HG03571 (cell line): ENCODE data around the gene BCAP29.
"Not testable (repeated sequence)": the region's sequence is repeated elsewhere in the genome, so short reads cannot be mapped to it uniquely, and the experiment has no call there.

Source experiments
- ATAC-seq: cut with Tn5 transposase; IDR thresholded peaks from one replicate; pipeline ENCODE4 v1.9.1; 2021; ENCODE audit not compliant: unreplicated experiment

Gene BCAP29

GRCh38 chr7:107615910-107616680, 36.0 kb downstream of the BCAP29 start:
- no peak for ATAC-seq

- no peak for ATAC-seq
These were observed 42.4 kb downstream of the BCAP29 start for GRCh38 chr7:107622429-107622828.

- ATAC-seq = no peak
These were observed 42.8 kb downstream of the BCAP29 start for GRCh38 chr7:107622894-107623293.

GRCh38 chr7:107627002-107627401, 47.0 kb downstream of the BCAP29 start:
- no peak for ATAC-seq

DNA sequence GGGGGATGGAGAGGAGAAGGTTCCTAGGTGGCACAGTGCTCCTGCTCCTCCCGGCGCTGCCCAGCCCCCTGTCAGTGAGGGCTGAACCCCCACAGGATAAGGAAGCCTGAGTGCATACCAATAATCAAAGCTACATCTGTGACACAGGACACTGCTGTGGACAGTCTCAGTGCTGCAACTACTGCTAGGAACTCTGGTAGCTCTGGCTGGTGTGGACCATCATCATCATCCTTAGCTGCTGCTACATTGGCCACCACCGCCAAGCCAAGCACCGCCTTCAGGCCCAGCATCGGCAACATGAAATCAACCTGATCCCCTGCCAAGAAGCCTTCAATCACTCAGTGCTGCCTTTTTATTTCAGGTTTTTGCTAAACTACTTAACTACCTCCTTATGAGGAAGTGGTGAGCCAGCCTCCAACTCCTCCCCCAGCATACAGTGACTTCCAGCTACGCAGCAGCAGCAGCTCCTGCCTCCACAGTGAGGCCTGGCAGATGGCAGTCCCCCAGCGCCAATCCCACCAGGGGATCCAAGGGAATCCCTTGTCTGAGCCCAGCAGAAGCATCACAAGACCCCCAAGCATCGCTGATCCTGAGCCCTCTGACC, 48.5 kb downstream of the BCAP29 start:
- no peak for ATAC-seq

GRCh38 chr7:107630342-107630741, 50.3 kb downstream of the BCAP29 start:
- ATAC-seq = no peak

DNA sequence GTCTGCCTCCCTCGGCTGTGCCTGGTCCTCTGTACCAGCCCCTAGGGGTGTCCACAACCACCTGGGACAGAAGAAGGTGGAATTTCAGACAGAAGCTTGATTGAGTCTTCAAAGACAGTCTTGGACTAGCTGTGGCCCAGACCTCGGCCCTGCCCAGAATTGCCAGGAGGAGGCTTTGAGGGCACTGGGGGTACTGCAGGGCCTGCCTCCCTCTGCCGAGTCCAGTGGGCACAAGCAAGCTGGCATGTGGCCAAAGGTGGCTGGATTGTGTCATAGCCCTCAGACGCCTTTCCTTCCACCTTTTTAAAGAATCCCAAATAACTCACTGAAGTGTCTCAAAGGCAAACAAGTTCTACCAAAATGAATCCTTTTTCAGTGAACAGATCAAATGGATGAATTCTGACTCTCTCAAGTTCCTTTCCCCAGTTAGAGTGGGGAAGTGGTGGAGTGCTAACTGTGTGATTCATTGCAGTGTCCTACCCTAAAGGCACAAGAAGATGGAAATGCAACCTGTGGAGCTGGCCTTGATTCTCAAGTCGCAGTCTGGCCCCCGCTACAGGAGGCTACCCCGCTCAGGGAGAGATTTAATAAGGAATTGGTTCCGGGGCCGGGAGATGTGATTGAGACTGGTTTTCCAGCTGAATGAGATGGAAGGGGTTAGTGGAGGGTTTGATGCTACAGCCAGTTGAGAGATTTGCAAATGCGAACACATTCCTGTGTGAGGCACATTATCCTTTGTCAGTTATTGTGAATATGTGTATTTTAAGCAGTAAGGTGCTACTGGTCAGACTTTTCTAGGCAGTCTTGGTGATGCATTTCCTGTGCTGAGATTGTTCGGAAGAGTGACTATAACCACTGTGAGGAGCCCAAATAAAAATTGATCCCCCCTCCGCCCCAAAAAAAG, 51.8 kb downstream of the BCAP29 start:
- no peak for ATAC-seq

GRCh38 chr7:107632492-107632865, 52.4 kb downstream of the BCAP29 start:
- no peak for ATAC-seq

DNA sequence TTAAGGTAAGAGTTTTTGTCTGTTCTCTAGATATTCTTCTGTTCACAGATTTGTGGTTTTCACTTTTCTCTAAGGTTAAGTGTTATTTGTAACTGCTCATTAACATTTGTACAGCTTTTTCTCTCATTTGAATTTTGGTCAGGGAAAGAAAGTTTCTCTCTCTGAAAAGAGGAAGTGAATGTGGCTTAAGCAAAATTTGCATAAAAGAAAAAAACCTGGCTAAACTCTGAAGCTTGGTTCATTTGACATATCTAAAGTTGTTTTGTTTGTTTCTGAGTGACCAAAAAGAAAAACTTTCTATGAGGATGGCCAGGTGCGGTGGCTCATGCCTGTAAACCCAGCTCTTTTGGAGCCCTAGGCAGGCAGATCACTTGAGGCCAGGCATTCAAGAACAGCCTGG, 58.5 kb downstream of the BCAP29 start:
- peak; percentile 90 for ATAC-seq

- not testable (repeated sequence) for ATAC-seq
These were observed 59.0 kb downstream of the BCAP29 start for GRCh38 chr7:107639070-107639469.

DNA sequence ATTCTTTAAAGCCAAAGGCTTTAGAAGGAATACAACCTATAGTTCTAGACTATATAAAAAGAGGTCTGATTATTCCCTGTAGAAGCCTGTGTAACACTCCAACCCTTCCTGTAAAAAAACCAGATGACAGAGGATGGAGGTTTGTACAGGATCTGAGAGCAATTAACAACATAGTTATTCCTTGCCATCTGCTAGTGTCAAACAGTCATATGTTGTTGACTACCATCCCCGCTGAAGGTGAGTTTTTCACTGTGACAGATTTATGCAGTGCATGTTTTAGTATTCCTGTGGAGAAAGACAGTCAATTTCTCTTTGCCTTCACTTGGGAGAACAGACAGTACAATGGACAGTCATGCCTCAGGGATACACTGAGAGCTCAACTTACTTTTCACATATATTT, 61.6 kb downstream of the BCAP29 start:
- ATAC-seq = no peak

GRCh38 chr7:107642501-107642900, 62.5 kb downstream of the BCAP29 start:
- no peak for ATAC-seq

- no peak for ATAC-seq
These were observed 63.4 kb downstream of the BCAP29 start for GRCh38 chr7:107643407-107643806.

DNA sequence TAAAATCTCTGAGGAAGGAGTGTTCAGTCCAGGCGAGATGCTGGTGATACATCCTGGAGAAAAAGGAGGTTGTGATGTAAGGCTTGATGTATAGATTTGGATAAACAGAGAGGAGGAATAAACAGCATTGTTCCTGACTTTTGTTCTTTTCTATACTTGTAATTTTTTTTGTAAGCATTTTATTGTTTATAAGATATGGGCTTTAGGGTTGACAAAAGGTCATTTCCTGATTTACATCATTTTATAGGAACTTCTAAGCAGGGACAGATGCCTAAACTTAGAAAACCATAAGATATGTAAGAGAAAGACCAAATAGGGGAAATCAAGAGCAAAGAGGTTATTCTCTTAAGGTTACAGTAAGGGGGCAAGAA, 63.9 kb downstream of the BCAP29 start:
- ATAC-seq = no peak

DNA sequence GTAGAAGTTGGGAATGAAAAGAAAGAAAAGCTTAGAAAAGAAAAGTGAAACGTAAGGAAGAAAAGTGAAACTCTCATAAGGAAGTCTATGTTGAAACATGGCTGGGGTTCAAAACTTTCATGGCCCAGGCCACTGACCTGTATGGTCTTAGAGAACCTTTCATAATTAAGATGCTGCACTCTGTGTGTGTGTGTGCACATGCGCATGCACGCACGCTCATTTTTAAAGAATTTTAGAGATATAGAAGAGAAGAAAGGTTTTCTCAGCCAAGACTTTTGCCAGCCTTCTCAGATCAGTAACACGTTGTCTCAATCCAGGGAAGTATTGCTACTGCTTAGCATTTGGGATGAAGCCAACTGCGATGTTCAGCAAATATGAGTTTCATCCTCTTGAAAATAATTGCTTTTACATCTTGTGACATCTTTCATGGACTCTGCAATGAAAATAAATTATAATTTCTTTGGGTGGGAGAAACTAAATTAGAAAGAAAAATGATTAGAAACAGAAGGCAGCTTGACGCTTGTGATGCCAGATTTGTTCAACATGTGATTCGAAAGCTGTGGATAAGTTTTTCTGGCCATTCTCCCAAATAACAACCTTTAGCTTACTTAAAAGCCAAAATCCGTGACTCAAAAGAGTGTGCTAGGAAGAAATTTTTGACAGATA, 64.4 kb downstream of the BCAP29 start:
- ATAC-seq = no peak

DNA sequence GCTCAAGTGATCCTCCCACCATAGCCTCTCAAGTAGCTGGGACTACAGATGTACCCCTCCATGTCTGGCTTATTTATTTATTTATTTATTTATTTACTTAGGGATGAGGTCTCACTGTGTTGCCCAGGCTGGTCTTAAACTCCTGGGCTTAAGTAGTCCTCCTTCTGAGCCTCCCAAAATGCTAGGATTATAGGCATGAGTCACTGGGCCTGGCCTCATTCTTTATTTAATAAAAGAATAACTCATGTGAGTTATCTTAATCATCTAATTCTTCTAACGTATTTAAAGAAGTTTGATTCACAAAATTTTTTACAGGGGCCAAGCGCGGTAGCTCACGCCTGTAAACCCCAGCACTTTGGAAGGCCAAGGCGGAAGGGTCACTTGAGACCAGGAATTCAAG, 72.6 kb downstream of the BCAP29 start:
- no peak for ATAC-seq

DNA sequence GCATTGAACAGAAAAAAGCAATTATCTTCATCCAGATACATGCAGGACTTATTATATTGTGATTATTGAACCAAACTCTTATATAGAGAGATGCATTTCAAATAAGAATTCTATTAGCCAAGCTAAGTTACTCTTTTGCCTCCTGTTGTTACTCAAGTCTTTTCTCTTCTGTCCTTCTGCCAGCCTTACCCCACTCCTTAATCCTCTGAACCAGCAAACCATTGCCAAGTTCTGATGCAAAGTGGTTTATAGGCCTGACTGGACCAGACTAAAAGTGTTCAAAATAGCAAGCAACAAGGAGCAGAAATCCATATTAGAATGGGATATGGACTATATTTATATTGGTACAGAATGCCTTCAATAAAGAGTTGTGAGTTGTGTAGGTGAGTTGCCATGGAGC, 78.4 kb downstream of the BCAP29 start:
- ATAC-seq = no peak

GRCh38 chr7:107659666-107660065, 79.6 kb downstream of the BCAP29 start:
- ATAC-seq = no peak

DNA sequence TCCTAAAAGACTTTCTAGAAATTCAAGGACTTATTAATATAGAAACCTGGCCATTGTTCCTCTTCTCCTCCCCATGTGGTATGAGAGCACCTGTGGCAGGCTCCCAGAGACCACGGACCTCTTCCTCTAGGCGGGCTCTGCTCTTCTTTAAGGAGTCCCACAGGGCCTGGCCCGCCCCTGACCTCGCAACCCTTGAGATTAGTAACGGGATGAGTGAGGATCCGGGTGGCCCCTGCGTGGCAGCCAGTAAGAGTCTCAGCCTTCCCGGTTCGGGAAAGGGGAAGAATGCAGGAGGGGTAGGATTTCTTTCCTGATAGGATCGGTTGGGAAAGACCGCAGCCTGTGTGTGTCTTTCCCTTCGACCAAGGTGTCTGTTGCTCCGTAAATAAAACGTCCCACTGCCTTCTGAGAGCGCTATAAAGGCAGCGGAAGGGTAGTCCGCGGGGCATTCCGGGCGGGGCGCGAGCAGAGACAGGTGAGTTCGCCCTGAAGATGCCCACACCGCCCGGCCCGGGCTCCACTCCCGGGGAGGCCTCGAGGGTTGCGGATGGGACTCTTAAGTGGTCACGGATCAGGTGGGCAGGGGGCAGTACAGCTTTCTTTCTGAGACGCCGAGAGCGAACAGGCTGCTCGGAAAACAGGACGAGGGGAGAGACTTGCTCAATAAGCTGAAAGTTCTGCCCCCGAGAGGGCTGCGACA, 80.5 kb downstream of the BCAP29 start, which contains the start of gene SLC26A4:
Gene SLC26A4 (plus strand): TSS at position 448 of the 700 bp plus-strand sequence. CDS start 814 bp downstream, outside the sequence.
- ATAC-seq = no peak

GRCh38 chr7:107661081-107661864, 81.2 kb downstream of the BCAP29 start:
- peak; percentile 60 for ATAC-seq
